H9 (cell line): ENCODE measurements around the gene PROP1. TPM values are rescaled to one million over a fixed set of nuclear protein-coding genes. Genes with fewer than 3 reads are reported as not detected.

ENCODE experiments used
- DNase-seq: peaks from one replicate; pipeline ENCODE4 v3.0.0-alpha.2; 2017
- H2AFZ ChIP-seq: one replicate; pipeline ENCODE4 v1.6.1; 2013; ENCODE audit warnings: mild to moderate bottlenecking, low read length, control low read depth, moderate library complexity
- H2AK5ac ChIP-seq: 2 replicates; pipeline ENCODE4 v1.6.1; 2013; ENCODE audit warnings: low read length, control low read depth, mixed read lengths; ENCODE audit not compliant: insufficient read length
- H2BK120ac ChIP-seq: one replicate; pipeline ENCODE4 v1.6.1; 2013; ENCODE audit warnings: low read depth, mild to moderate bottlenecking, low read length, control low read depth, inconsistent platforms; ENCODE audit not compliant: poor library complexity, severe bottlenecking
- H2BK12ac ChIP-seq: 2 replicates; pipeline ENCODE4 v1.6.1; 2013; ENCODE audit warnings: low read length, control low read depth, mixed read lengths, low read depth; ENCODE audit not compliant: insufficient read length
- H2BK15ac ChIP-seq: 2 replicates; pipeline ENCODE4 v1.6.1; 2013; ENCODE audit warnings: low read depth, low read length, control low read depth
- H2BK20ac ChIP-seq: one replicate; pipeline ENCODE4 v1.6.1; 2013; ENCODE audit warnings: low read depth, mild to moderate bottlenecking, low read length, control low read depth, inconsistent platforms; ENCODE audit not compliant: poor library complexity, severe bottlenecking
- H2BK5ac ChIP-seq: 2 replicates; pipeline ENCODE4 v1.6.1; 2013; ENCODE audit warnings: low read length, control low read depth, mixed read lengths; ENCODE audit not compliant: insufficient read length
- H3K14ac ChIP-seq: 2 replicates; pipeline ENCODE4 v1.6.1; 2013; ENCODE audit warnings: low read length, control low read depth; ENCODE audit not compliant: insufficient read depth
- H3K18ac ChIP-seq: 2 replicates; pipeline ENCODE4 v1.6.1; 2013; ENCODE audit warnings: low read depth, mild to moderate bottlenecking, mixed read lengths, low read length, control low read depth; ENCODE audit not compliant: insufficient read length
- H3K23ac ChIP-seq: 2 replicates; pipeline ENCODE4 v1.6.1; 2013; ENCODE audit warnings: low read length, control low read depth, mixed read lengths, low read depth; ENCODE audit not compliant: insufficient read length
- H3K23me2 ChIP-seq: 2 replicates; pipeline ENCODE4 v1.6.1; 2013; ENCODE audit warnings: low read depth, mild to moderate bottlenecking, mixed read lengths, low read length, control low read depth; ENCODE audit not compliant: insufficient read length, poor library complexity, severe bottlenecking
- H3K27ac ChIP-seq: 2 replicates; pipeline ENCODE4 v1.5.1; 2013; ENCODE audit warnings: low read length, control low read depth, mixed read lengths, low read depth; ENCODE audit not compliant: insufficient read length
- H3K27me3 ChIP-seq: 2 replicates; pipeline ENCODE4 v1.6.1; 2013; ENCODE audit warnings: low read length, control low read depth, inconsistent platforms; ENCODE audit not compliant: insufficient read depth
- H3K4ac ChIP-seq: 2 replicates; pipeline ENCODE4 v1.6.1; 2013; ENCODE audit warnings: low read depth, mild to moderate bottlenecking, control low read depth, inconsistent platforms, low read length, moderate library complexity
- H3K4me1 ChIP-seq: 2 replicates; pipeline ENCODE4 v1.6.1; 2013; ENCODE audit warnings: low read length, control low read depth, inconsistent platforms; ENCODE audit not compliant: insufficient read depth
- H3K4me2 ChIP-seq: 2 replicates; pipeline ENCODE4 v1.6.1; 2013; ENCODE audit warnings: low read length, control low read depth, mixed read lengths; ENCODE audit not compliant: insufficient read length, insufficient read depth
- H3K56ac ChIP-seq: 2 replicates; pipeline ENCODE4 v1.6.1; 2013; ENCODE audit warnings: low read depth, mild to moderate bottlenecking, mixed read lengths, low read length, control low read depth; ENCODE audit not compliant: insufficient read length
- H3K79me1 ChIP-seq: 2 replicates; pipeline ENCODE4 v1.6.1; 2013; ENCODE audit warnings: low read depth, mild to moderate bottlenecking, moderate library complexity, low read length, control low read depth, inconsistent platforms; ENCODE audit not compliant: insufficient read depth, poor library complexity, severe bottlenecking
- H3K79me2 ChIP-seq: 2 replicates; pipeline ENCODE4 v1.6.1; 2013; ENCODE audit warnings: low read length, control low read depth, inconsistent platforms; ENCODE audit not compliant: insufficient read depth
- H3K9ac ChIP-seq: 2 replicates; pipeline ENCODE4 v1.6.1; 2013; ENCODE audit warnings: low read length, control low read depth, mixed read lengths; ENCODE audit not compliant: insufficient read length; ENCODE audit errors: extremely low read depth
- H3K9me3 ChIP-seq: one replicate; pipeline ENCODE4 v1.6.1; 2013; ENCODE audit warnings: low read depth, low read length, inconsistent platforms; ENCODE audit not compliant: control insufficient read depth
- H3T11ph ChIP-seq: one replicate; pipeline ENCODE4 v1.6.1; 2013; ENCODE audit warnings: mild to moderate bottlenecking, low read length, control low read depth, inconsistent platforms
- H4K20me1 ChIP-seq: one replicate; pipeline ENCODE4 v1.6.1; 2013; ENCODE audit not compliant: control insufficient read depth, insufficient read length, insufficient read depth
- H4K5ac ChIP-seq: 2 replicates; pipeline ENCODE4 v1.6.1; 2013; ENCODE audit warnings: low read depth, mild to moderate bottlenecking, mixed read lengths, low read length, control low read depth; ENCODE audit not compliant: insufficient read length
- H4K8ac ChIP-seq: replicated peaks from 2 replicates; pipeline ENCODE4 v1.6.1; 2013; ENCODE audit warnings: low read length, control low read depth, mixed read lengths, low read depth; ENCODE audit not compliant: insufficient read length
- H4K91ac ChIP-seq: 2 replicates; pipeline ENCODE4 v1.6.1; 2013; ENCODE audit warnings: low read depth, mild to moderate bottlenecking, moderate library complexity, mixed read lengths, low read length, control low read depth; ENCODE audit not compliant: insufficient read length
- H3K27ac Mint-ChIP-seq, 3 experiments: 2 replicates in 2 of 3; 3 replicates in 1 of 3; pipeline ENCODE4 v1.8.0; 2020 to 2021; ENCODE audit warnings: mixed read lengths in 3 of 3, mild to moderate bottlenecking in 1 of 3, moderate library complexity in 1 of 3
- H3K27me3 Mint-ChIP-seq: 2 replicates; pipeline ENCODE4 v1.8.0; 2021; ENCODE audit warnings: low read depth, mild to moderate bottlenecking, moderate library complexity, mixed read lengths
- H3K36me3 Mint-ChIP-seq, 3 experiments: 2 replicates in 2 of 3; 3 replicates in 1 of 3; pipeline ENCODE4 v1.8.0; 2020 to 2021; ENCODE audit warnings: low read depth in 3 of 3, mixed read lengths in 3 of 3; ENCODE audit not compliant: insufficient read depth in 1 of 3
- H3K4me1 Mint-ChIP-seq, 2 experiments: 2 replicates each; pipeline ENCODE4 v1.8.0; 2020; ENCODE audit warnings: mixed read lengths in 2 of 2
- H3K4me3 Mint-ChIP-seq, 2 experiments: 2 replicates in 1 of 2; 3 replicates in 1 of 2; pipeline ENCODE4 v1.8.0; 2020 to 2021; ENCODE audit warnings: mild to moderate bottlenecking in 2 of 2, mixed read lengths in 2 of 2, moderate library complexity in 1 of 2
- H3K9me3 Mint-ChIP-seq, 2 experiments: 2 replicates in 1 of 2; 3 replicates in 1 of 2; pipeline ENCODE4 v1.8.0; 2020; ENCODE audit warnings: mild to moderate bottlenecking in 2 of 2, mixed read lengths in 2 of 2, moderate library complexity in 1 of 2
- WGBS: extraction: QIAGEN DNeasy Blood & Tissue Kit; methylation state at CpG from one replicate; pipeline ENCODE4 v1.1.7; 2013; ENCODE audit warnings: missing lambda C conversion rate, low lambda C conversion rate, mixed read lengths; ENCODE audit not compliant: insufficient read length; ENCODE audit errors: extremely low coverage; 5-methylcytosine and 5-hydroxymethylcytosine counted together
- total RNA-seq: library from RNA; stranded (reverse); gene quantifications from 2 replicates; pipeline ENCODE4 v1.2.1, GENCODE V29; 2021
- TF ChIP-seq, protein P1 (sequence below): fragments of 200-600 bp; sonication (generic); conservative IDR thresholded peaks from 3 replicates; pipeline ENCODE4 v1.8.0; 2021; ENCODE audit warnings: antibody characterized with exemption, mild to moderate bottlenecking

Gene PROP1
- total RNA-seq, 1 experiment from 2014 or later: not detected

DNA sequence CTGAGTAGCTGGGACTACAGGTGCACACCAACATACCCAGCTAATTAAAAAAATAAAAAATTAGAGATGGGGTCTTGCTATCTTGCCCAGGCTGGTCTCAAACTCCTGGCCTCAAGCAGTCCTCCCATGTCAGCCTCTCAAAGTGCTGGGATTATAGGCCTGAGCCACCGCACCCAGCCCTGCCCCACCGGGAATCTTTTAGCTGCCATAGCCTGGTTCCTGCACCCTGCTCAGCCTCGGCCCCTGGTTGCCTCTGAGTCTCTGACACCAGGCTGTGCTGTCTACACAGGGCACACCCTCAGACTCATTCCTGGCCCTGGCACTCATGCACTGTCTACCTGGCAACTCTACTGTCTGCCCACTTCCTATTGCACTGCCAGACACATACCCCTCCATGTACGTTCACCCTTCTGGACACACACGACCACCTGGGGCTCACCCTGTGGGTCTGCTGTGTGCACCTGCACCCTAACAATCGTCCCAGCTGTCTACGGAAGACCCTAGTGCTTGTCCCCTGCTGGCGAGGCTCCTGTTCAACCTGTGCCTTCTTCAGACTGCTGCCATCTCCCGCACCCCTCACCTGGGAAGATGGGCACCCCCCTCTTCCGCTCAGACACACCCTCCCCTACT, 1.4 kb downstream of the PROP1 start:
- Histone ChIP-seq H3K9me3 (no peaks in the 10 kb centered on the region), H3K27ac (no peak overlapping the region), H3K27me3 (no peaks in the 10 kb centered on the region), H4K8ac (no peak overlapping the region), H3K14ac (no peak overlapping the region), H3K4me2 (no peak overlapping the region), H2BK120ac (no peak overlapping the region), H3K4me1 (no peaks in the 10 kb centered on the region; the same call in 1 of the 2 replicates), H2AFZ (no peak overlapping the region), H3K56ac (no peak overlapping the region), H2BK15ac (no peak overlapping the region), H3K23me2 (no peaks in the 10 kb centered on the region), H2BK20ac (no peak overlapping the region), H3K79me2 (no peaks in the 10 kb centered on the region), H4K20me1 (no peaks in the 10 kb centered on the region), H4K91ac (no peak overlapping the region), H2BK5ac (no peak overlapping the region), H3K9ac (no peak overlapping the region), H3K4ac (no peak overlapping the region), H2AK5ac (no peak overlapping the region), H3T11ph (no peak overlapping the region), H3K18ac (no peak overlapping the region), H3K79me1 (no peaks in the 10 kb centered on the region), H4K5ac (no peak overlapping the region), H2BK12ac (no peak overlapping the region), H3K23ac (no peak overlapping the region)
- H3K36me3 Mint-ChIP-seq: no peaks in the 10 kb centered on the region
- peaks cover 15 to 21% of the 10 kb centered on the region in 2 experiments for H3K4me1 Mint-ChIP-seq
- H3K9me3 Mint-ChIP-seq: peaks cover 0 to 2% of the 10 kb centered on the region in 2 experiments; a peak in 1 of 5 replicates
- no peak for DNase-seq
- H3K4me3 Mint-ChIP-seq: no peak overlapping the region
- peak overlapping the region in 1 of 3 experiments; percentile 68; a peak in 2 of 7 replicates for H3K27ac Mint-ChIP-seq
- peaks cover 13% of the 10 kb centered on the region for H3K27me3 Mint-ChIP-seq
- TF ChIP-seq, protein P1, sequence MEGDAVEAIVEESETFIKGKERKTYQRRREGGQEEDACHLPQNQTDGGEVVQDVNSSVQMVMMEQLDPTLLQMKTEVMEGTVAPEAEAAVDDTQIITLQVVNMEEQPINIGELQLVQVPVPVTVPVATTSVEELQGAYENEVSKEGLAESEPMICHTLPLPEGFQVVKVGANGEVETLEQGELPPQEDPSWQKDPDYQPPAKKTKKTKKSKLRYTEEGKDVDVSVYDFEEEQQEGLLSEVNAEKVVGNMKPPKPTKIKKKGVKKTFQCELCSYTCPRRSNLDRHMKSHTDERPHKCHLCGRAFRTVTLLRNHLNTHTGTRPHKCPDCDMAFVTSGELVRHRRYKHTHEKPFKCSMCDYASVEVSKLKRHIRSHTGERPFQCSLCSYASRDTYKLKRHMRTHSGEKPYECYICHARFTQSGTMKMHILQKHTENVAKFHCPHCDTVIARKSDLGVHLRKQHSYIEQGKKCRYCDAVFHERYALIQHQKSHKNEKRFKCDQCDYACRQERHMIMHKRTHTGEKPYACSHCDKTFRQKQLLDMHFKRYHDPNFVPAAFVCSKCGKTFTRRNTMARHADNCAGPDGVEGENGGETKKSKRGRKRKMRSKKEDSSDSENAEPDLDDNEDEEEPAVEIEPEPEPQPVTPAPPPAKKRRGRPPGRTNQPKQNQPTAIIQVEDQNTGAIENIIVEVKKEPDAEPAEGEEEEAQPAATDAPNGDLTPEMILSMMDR: no peak
- WGBS: no CpG with 5 or more reads among the region's 10 CpGs
